ENCODE measurements around the gene CEP128.

- TF ChIP-seq EZH2 (IDR thresholded peaks at IDR 0.05; ENCODE audit: low read depth), result no peak
- TF ChIP-seq CTCF (conservative IDR thresholded peaks at IDR 0.05), result no peak
Observed at GRCh38 chr14:80933686-80934085, 7.9 kb downstream of the CEP128 start.

Data from PC-9 (cell line).